HEK293T (cell line): ENCODE data around the gene ZBTB20.
"Not testable (repeated sequence)": the region's sequence is repeated elsewhere in the genome, so short reads cannot be mapped to it uniquely, and the experiment has no call there.

ENCODE experiments used
- CTCF ChIA-PET: fragments of 350-600 bp; formaldehyde crosslinking; extraction: SDS; loops from one replicate; lab custom pipeline; 2021; ENCODE audit warnings: antibody characterized with exemption, inconsistent platforms; lab: Yijun Ruan, JAX
- POLR2A ChIA-PET: fragments of 350-600 bp; formaldehyde crosslinking; extraction: SDS; loops from one replicate; lab custom pipeline; 2020; ENCODE audit warnings: antibody characterized with exemption, inconsistent platforms; lab: Yijun Ruan, JAX
- DNase-seq: peaks from one replicate; pipeline ENCODE4 v3.0.0; 2012; ENCODE audit warnings: mixed read lengths; ENCODE audit errors: extremely low spot score
- ARNT ChIP-seq: fragments of 450-650 bp; IDR thresholded peaks from 2 replicates; pipeline ENCODE4 v1.6.1; 2017; ENCODE audit warnings: mild to moderate bottlenecking
- BHLHE40 ChIP-seq: fragments of 450-650 bp; IDR thresholded peaks from 2 replicates; pipeline ENCODE4 v1.6.1; 2016; ENCODE audit warnings: mild to moderate bottlenecking, moderate library complexity, borderline replicate concordance
- CTBP1 ChIP-seq: fragments of 450-650 bp; IDR thresholded peaks from 2 replicates; pipeline ENCODE4 v1.6.1; 2016; ENCODE audit warnings: borderline replicate concordance
- ELF4 ChIP-seq: fragments of 450-650 bp; IDR thresholded peaks from 2 replicates; pipeline ENCODE4 v1.6.1; 2017; ENCODE audit warnings: antibody characterized with exemption
- FOXA1 ChIP-seq: fragments of 450-650 bp; IDR thresholded peaks from 2 replicates; pipeline ENCODE4 v1.6.1; 2016; ENCODE audit warnings: mild to moderate bottlenecking
- FOXK2 ChIP-seq: fragments of 450-650 bp; IDR thresholded peaks from 2 replicates; pipeline ENCODE4 v1.6.1; 2016; ENCODE audit warnings: mild to moderate bottlenecking
- FOXM1 ChIP-seq: fragments of 450-650 bp; IDR thresholded peaks from 2 replicates; pipeline ENCODE4 v1.6.1; 2017; ENCODE audit warnings: mild to moderate bottlenecking, borderline replicate concordance
- HDGF ChIP-seq: fragments of 450-650 bp; IDR thresholded peaks from 2 replicates; pipeline ENCODE4 v1.6.1; 2017; ENCODE audit warnings: antibody characterized with exemption, borderline replicate concordance
- L3MBTL2 ChIP-seq: fragments of 450-650 bp; conservative IDR thresholded peaks from 2 replicates; pipeline ENCODE4 v1.6.1; 2016; ENCODE audit warnings: mild to moderate bottlenecking
- LEF1 ChIP-seq: fragments of 450-650 bp; IDR thresholded peaks from 2 replicates; pipeline ENCODE4 v1.6.1; 2017; ENCODE audit warnings: mild to moderate bottlenecking, borderline replicate concordance
- NFRKB ChIP-seq: fragments of 450-650 bp; IDR thresholded peaks from 2 replicates; pipeline ENCODE4 v1.6.1; 2016; ENCODE audit warnings: mild to moderate bottlenecking, moderate library complexity
- SP1 ChIP-seq: fragments of 450-650 bp; IDR thresholded peaks from 2 replicates; pipeline ENCODE4 v1.6.1; 2017
- SUZ12 ChIP-seq: fragments of 450-650 bp; IDR thresholded peaks from 2 replicates; pipeline ENCODE4 v1.6.1; 2016; ENCODE audit warnings: mild to moderate bottlenecking
- TARDBP ChIP-seq: fragments of 450-650 bp; IDR thresholded peaks from 2 replicates; pipeline ENCODE4 v1.6.1; 2016
- ZNF384 ChIP-seq: fragments of 450-650 bp; IDR thresholded peaks from 2 replicates; pipeline ENCODE4 v1.6.1; 2016
- TF ChIP-seq, protein P1 (sequence below): fragments of 450-650 bp; IDR thresholded peaks from 2 replicates; pipeline ENCODE4 v1.6.1; 2016

Gene ZBTB20

DNA sequence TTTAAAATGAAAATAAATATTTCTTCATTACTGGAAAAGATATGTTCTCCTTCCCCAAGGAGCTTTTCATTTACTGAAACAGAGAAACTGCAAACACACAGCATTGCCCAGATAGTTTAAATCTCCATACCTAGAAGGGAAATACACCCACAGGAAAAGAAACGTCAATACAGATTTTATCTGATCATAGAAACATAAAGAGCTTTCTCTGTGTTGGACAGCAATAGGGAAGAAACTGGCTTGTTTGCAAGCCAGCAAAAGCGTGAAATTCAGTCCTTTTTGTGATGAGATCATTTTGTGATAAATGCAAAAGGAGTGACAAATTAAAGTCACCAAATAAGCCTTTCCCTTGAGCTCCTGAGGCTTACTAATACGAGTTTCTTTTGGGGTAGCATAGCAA, 455.2 kb downstream of the ZBTB20 start:
- CTCF ChIA-PET = no interaction called here
- no peak for DNase-seq
- no peak for TF ChIP-seq CTBP1
- TF ChIP-seq L3MBTL2 = no peak
- TF ChIP-seq HDGF = no peak
- TF ChIP-seq ZNF384 = no peak
- TF ChIP-seq SUZ12 = no peak
- no peak for TF ChIP-seq LEF1
- no peak for TF ChIP-seq TARDBP
- TF ChIP-seq ARNT = no peak
- TF ChIP-seq NFRKB = no peak
- no peak for TF ChIP-seq FOXK2
- POLR2A ChIA-PET = no interaction called here

DNA sequence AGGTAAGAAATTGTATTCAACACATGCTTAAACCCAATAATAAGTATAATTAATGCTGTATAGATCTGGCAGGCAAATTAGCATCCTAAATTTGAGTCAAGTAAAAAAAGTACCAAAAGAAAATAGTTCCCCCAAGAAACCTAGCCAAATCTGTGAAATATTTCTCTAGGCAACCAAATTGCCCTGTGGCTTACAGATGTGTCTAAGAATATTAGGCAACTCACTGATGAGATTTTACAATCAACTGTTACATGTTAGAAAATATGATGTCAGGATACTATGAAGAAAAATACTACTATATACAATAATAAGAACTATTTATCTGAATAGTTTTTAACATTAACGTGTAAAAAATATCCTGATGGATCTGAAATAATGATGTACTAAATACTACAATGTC, 456.2 kb downstream of the ZBTB20 start:
- TF ChIP-seq HDGF = no peak
- TF ChIP-seq SP1 = no peak
- CTCF ChIA-PET = no interaction called here
- no peak for DNase-seq
- POLR2A ChIA-PET = no interaction called here

DNA sequence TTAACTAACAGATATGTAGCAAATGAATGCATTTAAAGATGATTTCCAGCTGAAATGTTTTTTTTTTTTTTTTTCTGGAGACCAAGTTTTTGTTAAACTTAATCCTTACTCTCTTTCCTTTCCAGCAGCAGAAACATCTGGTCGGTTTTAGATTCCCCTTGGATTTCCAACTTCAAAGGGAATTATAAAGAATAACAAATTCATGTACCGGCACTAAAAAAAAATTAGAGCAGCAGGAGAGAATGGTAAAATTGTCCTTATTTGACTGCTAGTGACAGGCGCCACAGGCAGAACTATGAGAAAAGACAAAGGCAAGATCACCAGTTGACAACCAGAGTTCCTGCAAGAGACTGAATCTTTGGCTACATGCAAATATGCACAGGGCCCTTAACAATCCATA, 459.9 kb downstream of the ZBTB20 start:
- TF ChIP-seq FOXM1 (no peak), TARDBP (no peak), FOXK2 (no peak)
- TF ChIP-seq, protein P1, sequence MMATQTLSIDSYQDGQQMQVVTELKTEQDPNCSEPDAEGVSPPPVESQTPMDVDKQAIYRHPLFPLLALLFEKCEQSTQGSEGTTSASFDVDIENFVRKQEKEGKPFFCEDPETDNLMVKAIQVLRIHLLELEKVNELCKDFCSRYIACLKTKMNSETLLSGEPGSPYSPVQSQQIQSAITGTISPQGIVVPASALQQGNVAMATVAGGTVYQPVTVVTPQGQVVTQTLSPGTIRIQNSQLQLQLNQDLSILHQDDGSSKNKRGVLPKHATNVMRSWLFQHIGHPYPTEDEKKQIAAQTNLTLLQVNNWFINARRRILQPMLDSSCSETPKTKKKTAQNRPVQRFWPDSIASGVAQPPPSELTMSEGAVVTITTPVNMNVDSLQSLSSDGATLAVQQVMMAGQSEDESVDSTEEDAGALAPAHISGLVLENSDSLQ = no peak

DNA sequence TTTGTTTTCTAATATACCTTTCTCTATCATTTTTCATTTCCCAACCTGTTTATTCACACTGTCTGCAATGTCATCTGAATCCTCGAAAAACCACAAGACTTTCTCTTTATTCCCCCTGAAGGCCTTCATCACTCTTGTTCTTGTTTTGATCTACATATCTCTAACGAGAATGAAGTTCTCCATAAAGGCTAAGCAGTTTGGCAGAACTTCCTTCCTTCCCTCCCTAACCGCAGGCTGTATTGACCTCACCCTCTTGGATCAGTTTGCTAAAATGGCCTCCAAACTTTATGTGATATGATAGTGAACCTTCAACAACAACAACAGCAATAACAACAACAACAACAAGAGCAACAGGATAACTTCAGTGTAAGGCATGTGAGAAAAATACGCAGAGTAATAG, 460.5 kb downstream of the ZBTB20 start:
- POLR2A ChIA-PET = no interaction called here
- TF ChIP-seq BHLHE40 = no peak
- no peak for TF ChIP-seq ZNF384
- TF ChIP-seq, protein P1 = no peak
- no peak for TF ChIP-seq FOXA1
- TF ChIP-seq ELF4 = no peak
- TF ChIP-seq NFRKB = no peak
- TF ChIP-seq SP1 = no peak
- no peak for TF ChIP-seq FOXK2
- no peak for TF ChIP-seq FOXM1
- no peak for TF ChIP-seq ARNT
- no peak for TF ChIP-seq LEF1
- no peak for TF ChIP-seq HDGF
- CTCF ChIA-PET = no interaction called here
- no peak for DNase-seq

More for the DNA sequence above, 459.9 kb downstream of the ZBTB20 start:
- DNase-seq = no peak
- CTCF ChIA-PET = no interaction called here
- POLR2A ChIA-PET = no interaction called here

DNA sequence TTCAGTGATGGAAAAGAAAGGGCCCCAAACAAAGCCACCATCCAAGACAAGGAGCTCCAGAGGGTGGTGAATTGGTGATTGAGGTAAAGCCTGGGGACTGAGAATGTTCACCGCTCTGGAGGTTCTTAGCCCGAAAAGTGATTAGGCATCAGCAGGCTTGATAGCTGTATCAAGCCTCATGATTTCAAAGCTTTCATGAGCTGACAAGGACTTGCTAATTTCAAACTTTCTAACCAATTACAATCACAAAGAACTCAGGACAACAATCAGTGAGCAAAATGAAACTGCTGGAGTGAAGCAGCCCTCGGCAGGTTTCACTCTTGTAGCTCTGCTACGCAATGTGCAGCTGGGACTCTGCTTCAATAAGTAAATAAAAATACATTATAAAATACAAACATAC, 461.9 kb downstream of the ZBTB20 start:
- no peak for TF ChIP-seq ELF4
- TF ChIP-seq CTBP1 = no peak
- no peak for TF ChIP-seq FOXM1
- no peak for TF ChIP-seq FOXK2
- no peak for TF ChIP-seq L3MBTL2
- TF ChIP-seq TARDBP = no peak
- no peak for TF ChIP-seq SUZ12
- TF ChIP-seq NFRKB = no peak
- no peak for TF ChIP-seq LEF1
- TF ChIP-seq FOXA1 = no peak
- no peak for TF ChIP-seq HDGF
- no peak for TF ChIP-seq ARNT
- no peak for TF ChIP-seq ZNF384
- TF ChIP-seq, protein P1 = no peak
- no peak for TF ChIP-seq SP1
- TF ChIP-seq BHLHE40 = no peak
- ChIA-PET CTCF (no interaction called here), POLR2A (no interaction called here)
- no peak for DNase-seq

DNA sequence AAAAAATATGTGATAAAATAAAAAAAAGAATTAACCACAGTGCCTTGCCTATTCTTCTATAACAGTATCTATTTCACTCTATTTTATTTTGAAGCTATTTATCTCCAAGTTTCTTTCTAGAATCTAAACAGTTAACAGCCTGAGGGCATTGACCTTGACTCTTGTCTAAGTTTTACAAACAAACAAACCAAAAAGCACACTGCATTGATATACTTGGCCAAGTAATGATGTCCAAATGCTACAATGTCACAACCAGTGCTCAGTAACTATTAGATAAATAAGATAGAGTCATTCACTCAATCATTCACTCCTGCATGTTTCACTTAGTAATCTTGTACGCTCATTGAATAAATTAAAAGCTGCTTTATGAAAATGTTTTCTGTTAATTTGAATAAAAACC, 466.8 kb downstream of the ZBTB20 start:
- no peak for DNase-seq
- POLR2A ChIA-PET = no interaction called here
- CTCF ChIA-PET = interaction anchor here (0.7 kb wide), 1 partner anchor 54 kb away, joined by 3 read pairs; no protein-coding TSS in a partner anchor
- no peak for TF ChIP-seq HDGF
- no peak for TF ChIP-seq ELF4
- TF ChIP-seq TARDBP = no peak

DNA sequence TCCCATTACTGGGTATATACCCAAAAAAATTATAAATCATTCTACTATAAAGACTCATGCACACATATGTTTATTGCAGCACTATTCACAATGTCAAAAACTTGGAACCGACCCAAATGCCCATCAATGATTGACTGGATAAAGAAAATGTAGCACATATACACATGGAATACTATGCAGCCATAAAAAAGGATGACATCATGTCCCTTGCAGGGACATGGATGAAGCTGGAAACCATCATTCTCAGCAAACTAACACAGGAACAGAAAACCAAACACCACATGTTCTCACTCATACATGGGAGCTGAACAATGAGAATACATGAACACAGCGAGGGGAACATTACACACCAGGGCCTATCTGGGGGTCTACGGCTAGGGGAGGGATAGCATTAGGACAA, 467.3 kb downstream of the ZBTB20 start:
- CTCF ChIA-PET, DNase-seq, POLR2A ChIA-PET: not testable (repeated sequence)

DNA sequence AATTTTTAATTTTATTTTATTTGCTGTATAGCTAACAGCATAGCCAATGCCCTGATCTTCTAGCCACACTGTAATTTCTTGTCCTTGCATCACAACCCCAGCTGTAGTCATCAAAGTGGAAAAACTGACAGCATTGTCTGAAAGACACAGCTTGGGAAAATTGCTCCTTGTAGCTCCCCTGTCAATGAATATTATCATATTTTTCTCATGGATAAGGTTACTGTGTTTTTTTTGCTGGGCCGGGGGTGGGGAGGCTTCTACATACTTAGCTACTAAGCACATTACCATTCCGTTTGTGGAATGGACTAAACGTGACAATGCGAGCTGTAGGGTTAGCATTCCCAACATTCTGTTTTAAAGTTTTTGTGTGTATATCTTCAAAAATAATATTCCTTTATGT, 472.0 kb downstream of the ZBTB20 start:
- CTCF ChIA-PET = no interaction called here
- POLR2A ChIA-PET = no interaction called here
- no peak for DNase-seq
- TF ChIP-seq ELF4 (no peak), NFRKB (no peak), SUZ12 (no peak), HDGF (no peak), SP1 (no peak), CTBP1 (no peak), FOXM1 (no peak), TARDBP (no peak), BHLHE40 (no peak), FOXA1 (no peak), FOXK2 (no peak), LEF1 (no peak), ARNT (no peak), ZNF384 (no peak), L3MBTL2 (no peak)
- TF ChIP-seq, protein P1 = no peak
